Measurements from ENCODE around the gene KCNQ1. TPM values are rescaled to one million over a fixed set of nuclear protein-coding genes. Genes with fewer than 3 reads are reported as not detected.

The KCNQ1 gene
- total RNA-seq, 1 experiment from 2014 or later = 2.3 TPM

DNA sequence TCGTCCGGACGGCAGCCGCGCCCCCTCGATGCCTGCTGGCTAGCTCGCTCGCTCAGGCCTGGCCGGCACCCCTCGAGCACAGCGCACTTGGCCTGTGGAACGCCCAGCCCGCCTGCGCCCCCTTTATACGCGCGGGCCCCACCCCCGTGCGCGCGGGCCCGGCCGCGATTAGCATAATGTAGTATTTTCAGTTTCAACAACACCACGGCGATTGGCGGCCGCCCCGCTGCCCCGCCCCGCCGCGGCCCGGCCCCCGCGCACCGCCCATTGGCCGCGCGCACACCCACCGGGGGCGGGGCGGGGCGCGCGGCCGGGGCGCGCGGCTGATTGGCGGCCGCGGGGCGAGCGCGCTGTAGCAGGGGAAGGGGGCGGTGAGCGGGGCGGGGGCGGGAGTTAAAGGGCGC, 440.9 kb downstream of the KCNQ1 start, which contains the start of gene CDKN1C:
TSS of gene CDKN1C (minus strand) at position 98 of the 404 bp plus-strand sequence. CDS start 319 bp downstream, outside the sequence.
- no peak within 1 kb of the TSS for H2BK12ac ChIP-seq (ENCODE audit: insufficient read length, low read depth, low read length)
- no peak within 1 kb of the TSS for H2AK5ac ChIP-seq (ENCODE audit: insufficient read length, low read length)
- Mint-ChIP-seq H3K27me3 (ENCODE audit: low read depth) (peaks cover 80% of the 10 kb centered on the region), H3K9me3 (no peaks in the 10 kb centered on the region), H3K4me1 (peaks cover 25 to 28% of the 10 kb centered on the region in 2 experiments), H3K36me3 (ENCODE audit: insufficient read depth in 1 of 3, low read depth in 3 of 3) (peaks cover 0 to 6% (median 5%) of the 10 kb centered on the region in 3 experiments; a peak in 3 of 7 replicates), H3K4me3 (peak within 1 kb of the TSS; percentile 65 to 84), H3K27ac (peak within 1 kb of the TSS in 1 of 3 experiments; percentile 9; a peak in 2 of 7 replicates)
- no peak within 1 kb of the TSS for H4K91ac ChIP-seq (ENCODE audit: insufficient read length, low read depth, low read length)
- no peak within 1 kb of the TSS for H3K9ac ChIP-seq (ENCODE audit: extremely low read depth, insufficient read length, low read length)
- no peak within 1 kb of the TSS for H3T11ph ChIP-seq (ENCODE audit: low read length)
- H3K27me3 ChIP-seq (ENCODE audit: insufficient read depth, low read length) = peaks cover 4% of the 10 kb centered on the region; the same call in 1 of the 2 replicates
- H2BK5ac ChIP-seq (ENCODE audit: insufficient read length, low read length) = no peak within 1 kb of the TSS
- H3K27ac ChIP-seq (ENCODE audit: insufficient read length, low read depth, low read length) = no peak within 1 kb of the TSS
- peak within 1 kb of the TSS; percentile 27 for H3K18ac ChIP-seq (ENCODE audit: insufficient read length, low read depth, low read length)
- H3K4ac ChIP-seq (ENCODE audit: low read depth, low read length) = no peak within 1 kb of the TSS
- H2BK20ac ChIP-seq (ENCODE audit: low read depth, low read length, poor library complexity, severe bottlenecking) = no peak within 1 kb of the TSS
- H3K79me2 ChIP-seq (ENCODE audit: insufficient read depth, low read length) = no peaks in the 10 kb centered on the region
- H4K5ac ChIP-seq (ENCODE audit: insufficient read length, low read depth, low read length) = no peak within 1 kb of the TSS
- no peaks in the 10 kb centered on the region for H3K79me1 ChIP-seq (ENCODE audit: insufficient read depth, low read depth, low read length, poor library complexity, severe bottlenecking)
- WGBS (ENCODE audit: extremely low coverage, insufficient read length, low lambda C conversion rate) = no CpG with 5 or more reads among the region's 61 CpGs
- H2BK120ac ChIP-seq (ENCODE audit: low read depth, low read length, poor library complexity, severe bottlenecking) = no peak within 1 kb of the TSS
- no peak within 1 kb of the TSS for H4K8ac ChIP-seq (replicated peaks; ENCODE audit: insufficient read length, low read depth, low read length)
- no peaks in the 10 kb centered on the region for H3K9me3 ChIP-seq (ENCODE audit: control insufficient read depth, low read depth, low read length)
- no peak within 1 kb of the TSS for H2BK15ac ChIP-seq (ENCODE audit: low read depth, low read length)
- H3K4me1 ChIP-seq (ENCODE audit: insufficient read depth, low read length) = no peaks in the 10 kb centered on the region; the same call in 1 of the 2 replicates
- no peaks in the 10 kb centered on the region for H4K20me1 ChIP-seq (ENCODE audit: control insufficient read depth, insufficient read depth, insufficient read length)
- H3K4me2 ChIP-seq (ENCODE audit: insufficient read depth, insufficient read length, low read length) = peak within 1 kb of the TSS; percentile 29
- no peaks in the 10 kb centered on the region for H3K23me2 ChIP-seq (ENCODE audit: insufficient read length, low read depth, low read length, poor library complexity, severe bottlenecking)
- TF ChIP-seq, protein P1, sequence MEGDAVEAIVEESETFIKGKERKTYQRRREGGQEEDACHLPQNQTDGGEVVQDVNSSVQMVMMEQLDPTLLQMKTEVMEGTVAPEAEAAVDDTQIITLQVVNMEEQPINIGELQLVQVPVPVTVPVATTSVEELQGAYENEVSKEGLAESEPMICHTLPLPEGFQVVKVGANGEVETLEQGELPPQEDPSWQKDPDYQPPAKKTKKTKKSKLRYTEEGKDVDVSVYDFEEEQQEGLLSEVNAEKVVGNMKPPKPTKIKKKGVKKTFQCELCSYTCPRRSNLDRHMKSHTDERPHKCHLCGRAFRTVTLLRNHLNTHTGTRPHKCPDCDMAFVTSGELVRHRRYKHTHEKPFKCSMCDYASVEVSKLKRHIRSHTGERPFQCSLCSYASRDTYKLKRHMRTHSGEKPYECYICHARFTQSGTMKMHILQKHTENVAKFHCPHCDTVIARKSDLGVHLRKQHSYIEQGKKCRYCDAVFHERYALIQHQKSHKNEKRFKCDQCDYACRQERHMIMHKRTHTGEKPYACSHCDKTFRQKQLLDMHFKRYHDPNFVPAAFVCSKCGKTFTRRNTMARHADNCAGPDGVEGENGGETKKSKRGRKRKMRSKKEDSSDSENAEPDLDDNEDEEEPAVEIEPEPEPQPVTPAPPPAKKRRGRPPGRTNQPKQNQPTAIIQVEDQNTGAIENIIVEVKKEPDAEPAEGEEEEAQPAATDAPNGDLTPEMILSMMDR (conservative IDR thresholded peaks at IDR 0.05) = no peak
- no peak within 1 kb of the TSS for H3K56ac ChIP-seq (ENCODE audit: insufficient read length, low read depth, low read length)
- H2AFZ ChIP-seq (ENCODE audit: low read length) = no peak within 1 kb of the TSS
- no peak within 1 kb of the TSS for H3K23ac ChIP-seq (ENCODE audit: insufficient read length, low read depth, low read length)
- peak; percentile 92 for DNase-seq
- H3K14ac ChIP-seq (ENCODE audit: insufficient read depth, low read length) = no peak within 1 kb of the TSS

All from H9 (cell line).